ENCODE data around the gene FKBP1C. TPM values are rescaled to one million over a fixed set of nuclear protein-coding genes. Genes with fewer than 3 reads are reported as not detected.
"Not testable (repeated sequence)": the region's sequence is repeated elsewhere in the genome, so short reads cannot be mapped to it uniquely, and the experiment has no call there.

Gene FKBP1C
- polyA plus RNA-seq, 2 of the 4 experiments (the other 2 are of a cell fraction), result 0.62 to 2.2 TPM

GRCh38 chr6:63230511-63230910 is 19.2 kb downstream of the FKBP1C start:
- ATAC-seq, result not testable (repeated sequence)
- 61% methylated on average over 7 of the region's 12 CpGs for WGBS (ENCODE audit: missing lambda C conversion rate)

GRCh38 chr6:63236398-63236817 is 25.1 kb downstream of the FKBP1C start:
- Histone ChIP-seq H3K4me2 (no peak overlapping the region), H3K9me3 (no peaks in the 10 kb centered on the region), H3K4me3 (no peak overlapping the region), H3K4me1 (no peaks in the 10 kb centered on the region), H3K27ac (no peak overlapping the region)
- ChIA-PET CTCF (no interaction called here), POLR2A (no interaction called here)
- DNase-seq (ENCODE audit: low read depth in 1 of 2, low spot score in 1 of 2) (no peak), FAIRE-seq (no peak), ATAC-seq (no peak)
- 29% methylated on average over 3 of the region's 3 CpGs for WGBS (ENCODE audit: missing lambda C conversion rate)
- no peak for TF ChIP-seq MAZ (IDR thresholded peaks at IDR 0.05; ENCODE audit: borderline replicate concordance, low read depth, low read length)
- TF ChIP-seq ZSCAN20 (CRISPR knock-in tag; IDR thresholded peaks at IDR 0.05), result no peak
- no peak for TF ChIP-seq RFX5 (IDR thresholded peaks at IDR 0.05)
- TF ChIP-seq JUNB (IDR thresholded peaks at IDR 0.05), result no peak
- TF ChIP-seq REST (IDR thresholded peaks at IDR 0.05), result no peak
- no peak for TF ChIP-seq HOXA7 (CRISPR knock-in tag; IDR thresholded peaks at IDR 0.05)
- no peak for TF ChIP-seq CHD4 (IDR thresholded peaks at IDR 0.05; ENCODE audit: borderline replicate concordance)
- TF ChIP-seq ZFP36 (IDR thresholded peaks at IDR 0.05; ENCODE audit: borderline replicate concordance, partially characterized antibody), result no peak
- no peak for TF ChIP-seq MAX (IDR thresholded peaks at IDR 0.05)
- TF ChIP-seq RARB (CRISPR knock-in tag; IDR thresholded peaks at IDR 0.05), result no peak

More at GRCh38 chr6:63230511-63230910, 19.2 kb downstream of the FKBP1C start:
- H3K4me3 ChIP-seq; H3K27ac ChIP-seq; H3K9me3 ChIP-seq; POLR2A ChIA-PET; H3K4me1 ChIP-seq; FAIRE-seq; DNase-seq (ENCODE audit: low read depth in 1 of 2, low spot score in 1 of 2); H3K4me2 ChIP-seq; CTCF ChIA-PET: not testable (repeated sequence)

- no peak overlapping the region for H3K27ac ChIP-seq
- H3K4me3 ChIP-seq, result no peak overlapping the region
- TF ChIP-seq CHD2 (IDR thresholded peaks at IDR 0.05; ENCODE audit: low read length, partially characterized antibody), result no peak
- CTCF ChIA-PET, result no interaction called here
- ATAC-seq (no peak), DNase-seq (ENCODE audit: low read depth in 1 of 2, low spot score in 1 of 2) (no peak), FAIRE-seq (no peak)
- H3K4me2 ChIP-seq, result no peak overlapping the region
- 29% methylated on average over 2 of the region's 2 CpGs for WGBS (ENCODE audit: missing lambda C conversion rate)
- no peaks in the 10 kb centered on the region for H3K4me1 ChIP-seq
- no peaks in the 10 kb centered on the region for H3K9me3 ChIP-seq
- POLR2A ChIA-PET, result no interaction called here
Observed at GRCh38 chr6:63245420-63245819, 34.2 kb downstream of the FKBP1C start.

- peak in 1 of 2 experiments; percentile 87; a peak in 3 of 6 replicates for ATAC-seq
- ChIA-PET POLR2A (no interaction called here), CTCF (no interaction called here)
- H3K4me1 ChIP-seq, result no peaks in the 10 kb centered on the region
- no peaks in the 10 kb centered on the region for H3K9me3 ChIP-seq
- TF ChIP-seq RAD21 (conservative IDR thresholded peaks at IDR 0.05 in 1 of 2, IDR thresholded peaks at IDR 0.05 in 1 of 2), result no peak
- H3K27ac ChIP-seq, result no peak overlapping the region
- no peak for FAIRE-seq
- peak in 1 of 2 experiments; percentile 16 for DNase-seq (ENCODE audit: low read depth in 1 of 2, low spot score in 1 of 2)
- no peak overlapping the region for H3K4me3 ChIP-seq
- no peak overlapping the region for H3K4me2 ChIP-seq
- 27% methylated on average over 1 of the region's 1 CpG for WGBS (ENCODE audit: missing lambda C conversion rate)
Observed at GRCh38 chr6:63245909-63246308, 34.6 kb downstream of the FKBP1C start.

- Histone ChIP-seq H3K27ac (no peak overlapping the region), H3K9me3 (no peaks in the 10 kb centered on the region), H3K4me3 (no peak overlapping the region), H3K4me1 (no peaks in the 10 kb centered on the region), H3K4me2 (no peak overlapping the region)
- CTCF ChIA-PET, result no interaction called here
- TF ChIP-seq REST (IDR thresholded peaks at IDR 0.05), result no peak
- TF ChIP-seq JUN (IDR thresholded peaks at IDR 0.05), result no peak
- TF ChIP-seq RARB (CRISPR knock-in tag; IDR thresholded peaks at IDR 0.05), result no peak
- no peak for TF ChIP-seq MAFK (IDR thresholded peaks at IDR 0.05; ENCODE audit: partially characterized antibody)
- FAIRE-seq, result no peak
- ATAC-seq, result no peak
- no peak for DNase-seq (ENCODE audit: low read depth in 1 of 2, low spot score in 1 of 2)
- POLR2A ChIA-PET, result no interaction called here
Observed at GRCh38 chr6:63246581-63246980, 35.3 kb downstream of the FKBP1C start.

Measured in A549 (cell line).